Peyer's patch (tissue), 4 donors: ENCODE data around the gene TLCD3B.

Experiments
- CTCF ChIP-seq, 6 experiments: fragments of 450-650 bp in 4 of 6; fragments of 200-600 bp in 2 of 6; sonication (generic) in 1 of 6; IDR thresholded peaks; one replicate each; pipeline ENCODE4 v1.5.1; 2017 to 2019; ENCODE audit warnings: antibody characterized with exemption in 6 of 6, mild to moderate bottlenecking in 3 of 6, moderate library complexity in 1 of 6
- POLR2A ChIP-seq, 2 donors: fragments of 450-650 bp; IDR thresholded peaks; one replicate each; pipeline ENCODE4 v1.5.1; 2017; ENCODE audit warnings: antibody characterized with exemption in 2 of 2, mild to moderate bottlenecking in 2 of 2, moderate library complexity in 2 of 2

- no peak for TF ChIP-seq POLR2A (IDR thresholded peaks at IDR 0.05)
- TF ChIP-seq CTCF (IDR thresholded peaks at IDR 0.05), result no peak
Observed at GRCh38 chr16:29988346-29989075, 42.6 kb downstream of the TLCD3B start.
